ENCODE measurements around the gene CRTC3.

DNA sequence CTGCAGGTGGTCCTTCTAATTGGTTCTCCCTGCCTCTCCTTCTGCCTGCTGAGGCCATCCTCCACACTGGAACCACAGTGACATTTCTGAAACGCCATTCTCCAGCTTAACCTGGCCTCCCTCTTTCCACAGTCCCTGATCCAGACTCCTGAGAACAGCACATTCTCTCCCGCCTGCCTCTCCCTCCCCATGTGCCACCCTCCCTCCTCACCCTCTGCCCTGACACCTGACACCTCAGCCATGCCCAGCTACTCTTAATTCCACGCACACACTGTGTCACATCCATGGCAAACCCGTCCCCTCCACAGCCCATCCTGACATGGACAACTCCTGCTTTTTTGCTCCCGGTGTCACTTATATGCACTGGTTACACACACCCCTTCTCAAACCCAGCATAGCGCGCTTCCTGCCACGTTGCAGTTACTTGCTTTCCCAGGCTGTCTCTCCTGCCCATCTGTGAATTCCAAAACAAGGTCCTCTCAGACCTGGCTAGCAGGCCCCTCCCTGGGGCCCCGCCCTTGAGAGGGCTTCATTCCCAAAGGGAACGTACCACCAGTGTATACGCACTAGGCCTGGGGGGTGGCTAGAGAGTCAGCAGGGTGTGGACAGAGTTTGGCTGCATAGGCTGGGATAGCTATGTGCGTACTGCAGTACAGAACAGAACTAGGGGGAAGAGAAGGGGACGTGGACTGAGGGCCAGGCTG lies 94.7 kb downstream of the CRTC3 start:
- TF ChIP-seq, protein P1, sequence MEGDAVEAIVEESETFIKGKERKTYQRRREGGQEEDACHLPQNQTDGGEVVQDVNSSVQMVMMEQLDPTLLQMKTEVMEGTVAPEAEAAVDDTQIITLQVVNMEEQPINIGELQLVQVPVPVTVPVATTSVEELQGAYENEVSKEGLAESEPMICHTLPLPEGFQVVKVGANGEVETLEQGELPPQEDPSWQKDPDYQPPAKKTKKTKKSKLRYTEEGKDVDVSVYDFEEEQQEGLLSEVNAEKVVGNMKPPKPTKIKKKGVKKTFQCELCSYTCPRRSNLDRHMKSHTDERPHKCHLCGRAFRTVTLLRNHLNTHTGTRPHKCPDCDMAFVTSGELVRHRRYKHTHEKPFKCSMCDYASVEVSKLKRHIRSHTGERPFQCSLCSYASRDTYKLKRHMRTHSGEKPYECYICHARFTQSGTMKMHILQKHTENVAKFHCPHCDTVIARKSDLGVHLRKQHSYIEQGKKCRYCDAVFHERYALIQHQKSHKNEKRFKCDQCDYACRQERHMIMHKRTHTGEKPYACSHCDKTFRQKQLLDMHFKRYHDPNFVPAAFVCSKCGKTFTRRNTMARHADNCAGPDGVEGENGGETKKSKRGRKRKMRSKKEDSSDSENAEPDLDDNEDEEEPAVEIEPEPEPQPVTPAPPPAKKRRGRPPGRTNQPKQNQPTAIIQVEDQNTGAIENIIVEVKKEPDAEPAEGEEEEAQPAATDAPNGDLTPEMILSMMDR (IDR thresholded peaks at IDR 0.05), result no peak
- no peak for TF ChIP-seq POLR2A (IDR thresholded peaks at IDR 0.05)
